SH-SY5Y (cell line): ENCODE data around the gene RFX6.

Source experiments
- GATA2 ChIP-seq: IDR thresholded peaks from 2 replicates; pipeline ENCODE4 v1.6.1; 2011; ENCODE audit warnings: mild to moderate bottlenecking, low read depth, low read length
- GATA3 ChIP-seq: IDR thresholded peaks from 2 replicates; pipeline ENCODE4 v1.6.1; 2011; ENCODE audit warnings: low read depth, mild to moderate bottlenecking, low read length, moderate library complexity

The RFX6 gene

DNA sequence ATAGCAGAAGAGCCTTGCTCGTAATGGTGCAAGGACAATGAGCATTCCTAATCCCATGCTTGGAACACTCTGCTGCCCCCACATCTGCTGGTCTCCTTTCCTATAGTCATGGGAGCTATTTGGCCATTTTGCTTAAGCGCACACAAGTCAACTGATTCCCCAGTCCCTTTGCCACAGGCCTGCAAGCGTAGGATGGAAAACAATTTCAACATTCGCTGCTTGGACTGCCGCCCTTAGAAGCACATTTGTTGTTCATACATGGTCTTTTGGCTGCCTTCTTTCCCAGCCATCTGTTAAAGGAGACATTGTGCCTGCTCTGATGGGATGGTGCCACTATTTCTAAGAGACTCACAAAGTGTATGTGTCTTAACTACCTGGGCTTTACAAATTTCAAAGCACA lies 96.9 kb downstream of the RFX6 start:
- TF ChIP-seq GATA2 (no peak), GATA3 (no peak)

DNA sequence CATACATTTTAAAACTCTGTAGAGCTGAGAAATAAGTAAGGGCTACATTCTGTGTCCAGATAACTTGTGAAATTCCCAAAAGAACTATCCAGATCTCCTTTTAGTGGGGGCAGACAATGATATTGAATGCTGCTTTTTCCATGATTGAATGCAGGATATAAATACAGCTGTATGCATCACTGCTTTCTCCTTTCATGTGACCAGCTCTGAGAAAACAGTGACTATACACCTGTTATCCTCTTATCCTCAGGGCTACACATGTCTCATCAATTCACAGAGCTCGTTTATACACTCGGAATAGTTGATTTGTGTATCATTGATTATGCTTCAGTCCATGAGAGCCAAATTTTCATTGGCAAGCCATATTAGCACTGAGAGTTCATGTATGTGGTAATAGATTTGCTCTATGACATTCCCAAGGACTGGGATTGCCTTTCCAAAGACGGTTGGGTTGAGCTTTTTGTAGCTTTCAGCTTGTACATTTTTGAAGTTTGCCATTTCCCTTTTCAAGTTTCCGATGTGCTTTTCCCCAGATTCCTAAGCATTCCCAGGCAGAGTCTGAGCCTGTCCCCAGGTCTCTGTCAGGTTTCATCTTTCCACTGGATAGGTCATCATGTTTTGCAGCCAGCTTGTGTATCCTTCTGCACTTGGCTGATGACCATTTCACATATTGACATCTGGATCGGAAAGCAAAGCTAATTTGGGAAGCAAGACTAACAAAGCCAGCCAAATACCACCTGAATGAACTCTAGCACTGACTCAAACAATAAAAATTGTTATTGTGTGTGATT lies 97.7 kb downstream of the RFX6 start:
- no peak for TF ChIP-seq GATA2

DNA sequence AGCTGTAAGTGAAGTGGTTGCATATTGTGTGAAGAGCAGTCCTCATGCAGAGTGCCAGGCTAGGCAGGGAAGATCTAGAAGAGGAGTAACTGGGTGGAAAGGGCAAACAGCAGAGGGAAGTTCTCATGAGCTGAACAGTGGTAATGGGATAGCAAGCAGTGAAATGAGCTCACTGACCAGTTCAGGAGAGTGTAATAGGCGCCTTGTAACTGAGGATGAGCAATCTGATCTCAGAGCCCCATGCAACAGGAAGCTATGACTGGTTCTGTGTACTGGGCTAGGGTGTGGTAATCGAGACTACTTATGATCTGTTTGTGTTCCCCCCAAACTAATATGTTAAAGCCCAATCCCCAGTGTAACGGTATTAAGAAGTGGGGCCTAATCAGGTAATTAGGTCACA lies 98.6 kb downstream of the RFX6 start:
- no peak for TF ChIP-seq GATA3
- no peak for TF ChIP-seq GATA2

DNA sequence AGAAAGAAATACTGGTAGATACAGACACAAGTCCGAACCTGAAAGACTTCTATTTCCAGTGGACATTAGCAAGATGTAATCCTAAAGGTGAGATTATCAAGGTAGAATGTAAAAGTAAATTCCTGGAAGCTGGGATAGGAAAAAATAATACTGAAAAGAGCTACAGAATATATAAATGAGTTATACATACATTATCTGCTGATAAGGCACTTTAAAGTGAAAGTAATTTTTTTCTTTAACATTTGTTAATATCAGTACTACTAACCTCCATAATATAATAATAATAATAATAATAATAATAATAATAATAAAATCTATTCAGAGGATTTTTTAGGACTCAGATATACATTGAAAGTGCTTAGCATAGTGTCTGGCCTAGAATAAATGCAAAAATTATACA lies 102.5 kb downstream of the RFX6 start:
- TF ChIP-seq GATA3 (no peak), GATA2 (no peak)
